Fibroblast of skin of left biceps (primary cell): ENCODE results near the gene TMEM120B.
"Not testable (repeated sequence)": the region's sequence is repeated elsewhere in the genome, so short reads cannot be mapped to it uniquely, and the experiment has no call there.

Experiments
- DNase-seq, 2 experiments: peaks; one replicate each; pipeline ENCODE4 v3.0.0-alpha.2; 2013; ENCODE audit warnings: low read depth in 2 of 2

Gene TMEM120B

GRCh38 chr12:121775501-121775900, 62.9 kb downstream of the TMEM120B start:
- no peak for DNase-seq

DNA sequence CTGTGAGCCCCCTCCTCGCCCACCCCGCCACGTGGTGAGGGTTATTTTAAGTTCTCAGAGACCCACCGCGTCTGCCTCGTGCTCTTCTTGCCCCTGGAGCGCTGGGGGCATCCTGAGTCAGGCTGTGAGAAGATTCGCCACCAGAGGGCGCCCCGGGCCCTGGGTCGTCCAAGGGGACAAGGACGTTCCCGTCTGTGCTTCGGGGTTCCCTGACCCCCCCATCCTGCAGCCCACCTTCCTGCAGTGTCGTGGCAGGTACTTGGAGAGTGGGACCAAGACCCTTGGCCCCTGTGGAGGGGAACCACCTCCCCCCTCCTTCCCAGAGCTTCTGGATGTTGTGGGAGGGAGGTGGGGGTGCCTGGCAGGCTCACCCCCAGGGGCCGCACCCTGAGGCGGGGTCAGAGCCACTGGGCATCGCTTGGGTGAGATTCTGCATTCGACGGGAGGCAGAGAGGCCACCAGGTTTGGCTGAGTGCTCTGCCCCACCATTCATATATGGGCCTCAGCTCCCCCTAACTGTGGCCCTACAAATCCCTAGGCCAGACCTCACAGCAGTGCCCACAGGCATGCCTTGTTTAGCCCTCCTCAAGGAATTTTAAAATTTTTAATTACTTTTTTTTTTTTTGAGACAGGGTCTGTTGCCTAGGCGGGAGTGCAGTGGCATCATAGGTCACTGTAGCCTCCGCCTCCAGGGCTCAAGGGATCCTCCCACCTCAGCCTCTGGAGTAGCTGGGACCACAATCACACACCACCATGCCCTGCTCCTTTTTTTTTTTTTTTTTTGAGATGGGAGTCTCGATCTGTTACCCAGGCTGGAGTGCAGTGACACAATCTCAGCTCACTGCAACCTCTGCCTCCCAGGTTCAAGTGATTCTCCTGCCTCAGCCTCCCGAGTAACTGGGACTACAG, 63.9 kb downstream of the TMEM120B start:
- DNase-seq = no peak

- DNase-seq = no peak
These were observed 66.2 kb downstream of the TMEM120B start for GRCh38 chr12:121778567-121779421.

DNA sequence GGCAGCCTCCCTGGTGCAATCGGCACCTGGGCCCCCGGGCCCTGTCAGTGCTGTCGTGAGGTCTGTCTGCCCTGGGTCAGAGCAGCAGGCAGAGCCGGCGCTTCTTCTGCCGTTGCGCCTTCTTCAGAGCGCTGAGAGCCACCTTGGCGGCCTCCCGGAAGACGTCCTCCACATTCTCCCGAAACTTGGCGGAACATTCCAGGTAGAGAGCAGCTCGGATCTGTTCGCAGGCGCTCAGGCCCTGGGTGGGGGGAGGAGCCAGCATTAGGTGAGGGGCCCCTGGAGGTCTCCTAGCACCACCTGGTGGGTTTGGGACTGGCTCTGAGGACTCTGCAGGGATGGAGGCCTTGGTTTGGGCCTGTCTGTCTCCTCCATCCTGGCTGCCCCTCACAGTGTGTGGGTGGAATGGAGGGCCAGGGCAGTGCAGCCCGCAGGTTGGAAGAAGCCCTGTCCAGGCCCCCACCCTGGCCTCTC, 66.9 kb downstream of the TMEM120B start:
- DNase-seq = no peak

- no peak for DNase-seq
These were observed 67.9 kb downstream of the TMEM120B start for GRCh38 chr12:121780429-121780828.

- DNase-seq = no peak
These were observed 69.0 kb downstream of the TMEM120B start for GRCh38 chr12:121781484-121781997.

DNA sequence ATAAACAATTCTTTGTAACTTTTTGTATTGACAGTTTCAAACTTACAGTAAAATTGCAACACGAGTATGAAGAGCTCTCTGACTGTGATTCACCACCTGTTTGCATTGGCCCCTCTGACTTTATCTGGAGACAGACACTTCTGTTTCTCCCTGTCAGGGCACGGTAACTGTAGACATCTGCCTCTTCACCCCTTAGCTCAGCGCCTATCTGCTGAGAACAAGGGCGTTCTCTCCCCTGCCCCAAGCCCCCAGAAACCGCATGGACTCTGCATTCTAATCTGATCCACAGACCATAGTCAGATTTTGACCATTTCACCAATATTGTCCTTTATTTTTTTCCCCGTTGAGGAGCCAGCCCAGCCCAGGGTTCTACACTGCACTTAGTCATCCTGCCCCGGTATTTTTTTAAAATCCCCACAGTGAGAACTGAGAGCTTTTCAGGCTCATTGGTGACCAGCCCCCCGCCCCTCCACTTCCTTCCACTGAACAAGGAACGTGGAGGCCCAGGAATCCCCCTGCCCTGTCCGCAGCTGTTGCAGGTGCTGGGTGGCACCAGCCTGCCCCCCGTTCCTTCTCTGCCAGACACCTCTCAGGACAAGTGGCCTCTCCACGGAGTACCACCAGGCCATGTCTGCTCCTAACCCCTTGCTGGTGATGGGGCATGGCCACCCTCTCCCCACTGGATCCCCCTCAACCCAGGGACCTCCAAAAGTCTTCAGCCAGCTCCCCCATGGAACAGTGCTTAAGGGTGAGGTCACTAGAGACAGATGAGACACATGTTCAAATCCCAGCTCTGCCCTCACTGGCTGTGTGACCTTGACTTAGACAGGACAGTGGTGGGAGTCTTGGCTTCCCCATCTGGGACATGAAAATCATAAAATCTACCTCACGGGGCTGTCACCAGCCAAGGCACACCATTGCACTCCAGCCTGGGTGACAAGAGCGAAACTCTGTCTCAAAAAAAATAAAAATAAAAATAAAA, 69.7 kb downstream of the TMEM120B start:
- no peak for DNase-seq

GRCh38 chr12:121783766-121784165, 71.2 kb downstream of the TMEM120B start:
- no peak for DNase-seq

GRCh38 chr12:121784460-121784859, 71.9 kb downstream of the TMEM120B start:
- no peak for DNase-seq

GRCh38 chr12:121786440-121786825, 73.9 kb downstream of the TMEM120B start:
- DNase-seq = peak; percentile 77 to 81

- no peak for DNase-seq
These were observed 74.8 kb downstream of the TMEM120B start for GRCh38 chr12:121787063-121788025.

DNA sequence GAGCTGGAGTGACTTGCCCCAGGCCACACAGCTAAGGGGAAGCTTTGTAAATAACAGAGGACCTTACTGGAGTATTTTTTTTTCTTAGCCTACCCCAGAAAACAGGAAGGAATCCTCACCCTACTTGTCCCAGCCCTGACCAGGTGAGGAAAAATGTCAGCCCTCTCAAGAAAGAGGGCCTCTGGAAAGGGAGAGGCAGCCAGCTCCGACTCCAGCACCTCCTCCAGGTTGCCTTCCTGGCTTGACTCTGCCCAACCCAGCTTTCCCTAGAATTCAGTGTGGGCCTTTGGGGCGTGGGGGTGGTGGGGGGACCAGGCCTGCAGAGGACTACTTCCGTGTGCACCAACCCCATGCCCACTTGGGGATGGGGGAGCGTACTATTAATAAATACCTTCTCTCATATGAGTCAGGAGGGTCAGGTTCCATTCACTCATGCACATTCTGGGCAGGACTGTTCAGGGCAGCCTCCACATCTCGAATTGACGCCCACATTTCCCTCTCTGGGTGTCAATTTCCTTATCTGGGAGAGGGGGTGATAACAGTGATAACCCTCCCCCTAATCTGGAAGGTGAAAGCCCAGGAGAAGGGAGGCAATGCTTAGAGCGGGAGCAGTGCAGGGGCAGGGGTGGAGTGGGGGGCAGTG, 75.7 kb downstream of the TMEM120B start:
- no peak for DNase-seq

DNA sequence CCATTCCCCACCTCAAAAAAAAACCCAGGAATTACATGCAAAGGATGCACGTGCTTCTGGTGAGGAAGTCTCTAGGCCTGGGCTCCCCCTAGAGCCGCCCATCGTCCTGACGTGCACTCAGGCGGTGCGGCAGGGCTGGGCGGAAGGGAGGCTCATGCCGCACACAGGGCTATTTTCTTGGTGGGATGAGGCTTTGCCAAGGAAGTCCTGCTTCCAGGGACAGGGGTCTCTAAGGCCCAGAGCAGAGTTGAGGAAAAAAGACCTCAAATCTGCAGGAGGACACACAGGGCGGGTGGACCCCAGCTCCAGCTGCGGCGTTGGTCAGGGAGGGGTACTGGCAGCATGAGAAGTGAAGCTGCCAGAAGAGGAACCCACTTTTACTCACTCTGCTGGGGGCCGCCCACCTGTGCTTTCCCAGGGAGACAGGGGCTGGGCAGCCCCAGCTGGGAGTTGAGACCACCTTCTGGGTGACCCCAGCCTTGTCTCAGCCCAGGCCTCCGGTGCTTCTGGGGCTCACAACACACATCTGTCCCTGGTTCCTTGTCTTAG, 76.8 kb downstream of the TMEM120B start:
- DNase-seq = no peak

DNA sequence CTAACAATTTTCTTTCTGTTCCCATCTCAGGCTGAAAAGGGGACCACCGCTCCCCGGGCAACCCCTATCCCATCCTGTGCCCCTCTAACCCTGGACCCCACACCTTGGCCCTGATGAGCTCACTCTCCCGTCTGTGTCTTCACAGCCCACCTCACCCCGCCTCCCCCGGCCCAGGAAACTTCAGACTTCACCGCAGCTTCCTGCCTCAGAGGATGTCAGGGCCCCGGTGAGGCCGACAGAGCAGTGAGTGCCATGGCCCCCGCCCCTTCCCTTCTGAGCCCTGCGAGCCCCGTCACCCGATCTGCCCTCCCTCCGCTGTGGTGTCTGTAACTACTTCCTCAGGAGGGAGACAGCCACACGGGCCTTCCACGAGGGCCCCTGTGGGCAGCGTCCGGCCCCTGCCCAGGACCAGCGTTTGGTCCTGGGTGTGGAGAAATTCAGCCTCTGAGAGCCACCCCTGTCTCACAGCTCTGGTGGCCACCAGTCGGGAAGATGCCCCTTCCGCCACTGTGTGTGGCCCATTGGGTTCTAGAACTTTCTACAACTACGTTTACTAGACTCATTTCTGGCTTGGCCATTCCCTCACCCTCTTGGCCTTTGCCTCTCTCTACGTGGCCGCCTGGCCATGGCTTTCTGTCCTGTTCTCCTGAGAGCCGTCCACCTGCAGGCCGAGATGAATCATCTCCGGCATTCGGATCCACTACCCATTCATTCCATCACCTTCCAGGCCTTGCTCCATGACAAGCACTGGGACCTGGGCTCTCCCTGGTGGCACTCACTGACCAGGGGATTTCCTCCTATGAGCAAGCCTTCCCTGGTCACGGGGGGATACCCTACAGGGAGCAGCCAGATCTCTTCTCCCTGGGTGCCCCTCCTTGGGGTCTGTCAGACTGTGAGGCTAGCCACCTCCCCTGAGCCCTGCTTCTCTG, 77.5 kb downstream of the TMEM120B start:
- no peak for DNase-seq

GRCh38 chr12:121790785-121791184, 78.2 kb downstream of the TMEM120B start:
- DNase-seq = not testable (repeated sequence)

GRCh38 chr12:121791671-121792551, 79.4 kb downstream of the TMEM120B start:
- no peak for DNase-seq
